Gastrocnemius medialis (tissue), 4 donors: Measurements from ENCODE around the gene ITPK1.

Source experiments
- POLR2A ChIP-seq, 2 donors: fragments of 450-650 bp; IDR thresholded peaks; one replicate each; pipeline ENCODE4 v1.6.1; 2017; ENCODE audit warnings: antibody characterized with exemption in 2 of 2, mild to moderate bottlenecking in 2 of 2, moderate library complexity in 2 of 2
- TF ChIP-seq, protein P1 (sequence below), 5 experiments: fragments of 450-650 bp in 3 of 5; fragments of 200-600 bp in 2 of 5; sonication (generic) in 2 of 5; IDR thresholded peaks in 4 of 5; conservative IDR thresholded peaks in 1 of 5; 1 replicate in 4 of 5; 2 replicates in 1 of 5; pipeline ENCODE4 v1.5.1; 2016 to 2019; ENCODE audit warnings: antibody characterized with exemption in 5 of 5, mild to moderate bottlenecking in 3 of 5, moderate library complexity in 3 of 5

DNA sequence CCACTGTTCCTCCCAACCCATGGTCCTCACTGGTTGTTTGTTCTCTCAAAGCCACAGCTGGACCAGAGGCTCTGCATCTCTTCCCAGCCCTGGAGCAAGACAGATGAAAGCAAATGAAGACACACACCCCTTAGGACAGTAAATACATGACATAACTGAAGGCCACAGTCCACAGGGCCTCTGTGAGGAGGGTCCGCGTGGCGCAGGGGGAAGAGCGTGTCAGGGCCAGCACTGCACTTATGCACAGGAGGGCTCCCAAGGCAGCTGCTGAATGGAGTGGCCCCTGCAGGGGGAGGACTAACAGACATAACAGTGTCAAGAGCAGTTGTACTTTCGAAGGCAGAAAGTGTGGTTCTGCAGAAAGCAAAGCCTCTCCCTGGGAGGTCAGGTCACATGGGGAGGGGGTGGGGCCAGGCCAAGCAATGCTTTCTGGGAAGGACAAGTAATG lies 112.8 kb downstream of the ITPK1 start:
- TF ChIP-seq, protein P1, sequence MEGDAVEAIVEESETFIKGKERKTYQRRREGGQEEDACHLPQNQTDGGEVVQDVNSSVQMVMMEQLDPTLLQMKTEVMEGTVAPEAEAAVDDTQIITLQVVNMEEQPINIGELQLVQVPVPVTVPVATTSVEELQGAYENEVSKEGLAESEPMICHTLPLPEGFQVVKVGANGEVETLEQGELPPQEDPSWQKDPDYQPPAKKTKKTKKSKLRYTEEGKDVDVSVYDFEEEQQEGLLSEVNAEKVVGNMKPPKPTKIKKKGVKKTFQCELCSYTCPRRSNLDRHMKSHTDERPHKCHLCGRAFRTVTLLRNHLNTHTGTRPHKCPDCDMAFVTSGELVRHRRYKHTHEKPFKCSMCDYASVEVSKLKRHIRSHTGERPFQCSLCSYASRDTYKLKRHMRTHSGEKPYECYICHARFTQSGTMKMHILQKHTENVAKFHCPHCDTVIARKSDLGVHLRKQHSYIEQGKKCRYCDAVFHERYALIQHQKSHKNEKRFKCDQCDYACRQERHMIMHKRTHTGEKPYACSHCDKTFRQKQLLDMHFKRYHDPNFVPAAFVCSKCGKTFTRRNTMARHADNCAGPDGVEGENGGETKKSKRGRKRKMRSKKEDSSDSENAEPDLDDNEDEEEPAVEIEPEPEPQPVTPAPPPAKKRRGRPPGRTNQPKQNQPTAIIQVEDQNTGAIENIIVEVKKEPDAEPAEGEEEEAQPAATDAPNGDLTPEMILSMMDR (IDR thresholded peaks at IDR 0.05 in 4 of 5, conservative IDR thresholded peaks at IDR 0.05 in 1 of 5), result no peak
- TF ChIP-seq POLR2A (IDR thresholded peaks at IDR 0.05), result no peak
